HG02642 (cell line): ENCODE results near the gene NFS1.
"Not testable (repeated sequence)": the region's sequence is repeated elsewhere in the genome, so short reads cannot be mapped to it uniquely, and the experiment has no call there.

Experiments used
- ATAC-seq: cut with Tn5 transposase; IDR thresholded peaks from one replicate; pipeline ENCODE4 v1.9.1; 2021; ENCODE audit warnings: mild to moderate bottlenecking; ENCODE audit not compliant: unreplicated experiment, poor library complexity

NFS1 gene

GRCh38 chr20:35710884-35711587 lies 11.9 kb upstream of the NFS1 start:
- no peak for ATAC-seq

DNA sequence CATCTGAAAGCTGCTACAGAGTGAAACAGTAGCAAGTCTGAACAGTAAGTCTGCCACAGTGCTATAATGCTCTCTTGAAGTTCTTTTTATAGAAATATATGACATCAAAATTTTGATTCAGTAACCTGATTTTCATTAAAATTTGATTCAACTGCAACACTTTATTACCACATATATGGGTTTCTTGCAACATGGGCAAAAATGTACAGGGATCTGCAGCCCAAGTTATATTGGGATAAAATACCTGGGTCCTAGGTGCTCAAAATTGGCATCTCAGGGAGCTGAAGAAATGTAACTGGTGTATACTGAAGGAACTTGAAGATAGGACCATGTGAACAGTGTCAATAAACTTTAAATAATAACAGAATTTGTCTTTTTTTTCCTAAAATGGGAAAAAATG lies 10.9 kb upstream of the NFS1 start:
- ATAC-seq = no peak

DNA sequence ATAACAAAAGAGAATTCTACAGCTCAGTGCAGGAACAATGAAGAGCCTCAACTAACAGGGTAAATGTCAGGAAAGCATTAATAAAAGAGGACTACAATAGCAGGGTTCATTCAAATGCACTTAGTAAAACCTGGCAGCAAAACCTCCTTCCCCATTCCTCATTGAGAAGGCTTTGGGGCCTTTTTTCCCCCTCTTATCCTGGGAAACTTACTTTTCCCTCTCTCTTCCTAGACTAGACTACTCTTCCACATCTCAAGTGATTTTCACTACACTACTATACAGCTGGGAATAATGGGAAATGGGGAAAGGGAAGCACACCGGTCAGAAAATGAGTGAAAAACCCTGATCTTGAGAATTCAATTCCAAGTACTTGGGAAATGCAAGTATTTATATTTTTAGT lies 10.1 kb upstream of the NFS1 start:
- ATAC-seq = no peak

DNA sequence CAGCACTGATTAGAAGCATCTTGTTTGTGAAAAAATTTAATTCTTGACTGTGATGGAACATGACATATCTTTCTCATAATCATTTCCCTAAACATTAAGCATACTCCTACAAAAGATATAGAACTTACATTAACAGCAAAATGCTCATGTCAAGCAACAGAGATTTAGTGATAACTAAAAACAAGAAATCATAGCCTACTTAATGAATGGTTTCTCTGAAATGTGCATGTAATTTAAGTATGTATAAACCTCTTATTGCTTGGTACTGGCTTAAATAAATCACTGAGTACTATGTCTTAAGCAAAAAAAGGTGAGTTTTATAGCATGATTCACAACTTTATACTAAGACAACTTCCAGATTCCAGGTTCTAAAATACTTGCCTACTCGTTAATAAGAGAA lies 9.3 kb upstream of the NFS1 start:
- no peak for ATAC-seq

- ATAC-seq = not testable (repeated sequence)
Measured at GRCh38 chr20:35706591-35707529, 7.7 kb upstream of the NFS1 start.

GRCh38 chr20:35705894-35706293 lies 6.7 kb upstream of the NFS1 start:
- not testable (repeated sequence) for ATAC-seq

GRCh38 chr20:35704514-35705261 lies 5.5 kb upstream of the NFS1 start:
- no peak for ATAC-seq

- no peak for ATAC-seq
Measured at GRCh38 chr20:35702824-35703695, 3.9 kb upstream of the NFS1 start.

DNA sequence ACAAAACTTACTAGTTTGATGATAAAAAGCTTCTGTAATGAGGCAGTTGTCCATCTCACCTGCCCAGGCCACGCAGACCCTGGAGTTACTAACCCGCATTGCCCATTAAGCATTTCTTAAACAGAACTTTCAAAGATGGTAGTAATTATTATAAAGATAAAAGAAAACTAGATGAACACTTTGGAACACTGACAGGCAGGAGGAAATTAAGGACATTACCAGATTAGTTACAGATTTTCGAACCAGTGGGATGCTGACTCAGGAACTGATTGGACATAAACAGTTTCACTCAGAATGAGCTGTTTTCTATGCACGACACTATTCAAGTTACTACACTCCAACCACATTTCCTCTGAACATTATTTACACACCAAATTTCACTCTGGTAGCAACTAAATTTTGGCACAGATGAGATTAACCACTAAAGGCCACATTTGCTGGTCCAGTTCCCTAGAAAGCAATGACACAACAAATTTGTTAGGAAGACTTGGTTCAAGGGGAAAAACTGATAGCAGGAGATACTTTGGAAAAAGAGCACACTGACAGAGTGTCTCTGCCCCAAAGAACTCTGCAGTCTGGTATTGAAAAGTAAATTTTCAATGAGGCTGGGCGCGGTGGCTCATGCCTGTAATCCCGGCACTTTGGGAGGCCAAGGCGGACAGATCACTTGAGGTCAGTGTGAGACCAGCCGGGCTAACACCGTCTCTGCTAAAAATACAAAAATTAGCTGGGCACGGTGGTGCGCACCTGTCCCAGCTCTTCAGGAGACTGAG lies 3.1 kb upstream of the NFS1 start:
- no peak for ATAC-seq

DNA sequence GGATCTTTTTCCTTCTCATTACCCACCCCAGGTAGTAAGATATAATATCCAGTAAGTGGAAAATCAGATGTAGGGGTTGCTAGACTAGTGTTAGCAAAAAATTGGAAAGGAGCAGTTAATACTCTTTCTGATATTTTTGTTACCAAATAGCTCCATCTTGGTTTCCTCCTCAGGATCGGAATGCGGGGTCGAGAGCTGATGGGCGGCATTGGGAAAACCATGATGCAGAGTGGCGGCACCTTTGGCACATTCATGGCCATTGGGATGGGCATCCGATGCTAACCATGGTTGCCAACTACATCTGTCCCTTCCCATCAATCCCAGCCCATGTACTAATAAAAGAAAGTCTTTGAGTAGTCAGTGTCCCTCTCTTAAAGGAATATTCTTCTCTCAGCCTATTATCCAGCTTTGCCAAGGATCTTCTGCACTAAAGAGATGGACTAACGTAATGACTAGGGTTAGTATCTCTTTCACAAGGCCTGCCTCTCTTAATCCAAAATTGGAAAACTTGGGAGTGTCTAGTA lies 1.5 kb upstream of the NFS1 start:
- no peak for ATAC-seq

DNA sequence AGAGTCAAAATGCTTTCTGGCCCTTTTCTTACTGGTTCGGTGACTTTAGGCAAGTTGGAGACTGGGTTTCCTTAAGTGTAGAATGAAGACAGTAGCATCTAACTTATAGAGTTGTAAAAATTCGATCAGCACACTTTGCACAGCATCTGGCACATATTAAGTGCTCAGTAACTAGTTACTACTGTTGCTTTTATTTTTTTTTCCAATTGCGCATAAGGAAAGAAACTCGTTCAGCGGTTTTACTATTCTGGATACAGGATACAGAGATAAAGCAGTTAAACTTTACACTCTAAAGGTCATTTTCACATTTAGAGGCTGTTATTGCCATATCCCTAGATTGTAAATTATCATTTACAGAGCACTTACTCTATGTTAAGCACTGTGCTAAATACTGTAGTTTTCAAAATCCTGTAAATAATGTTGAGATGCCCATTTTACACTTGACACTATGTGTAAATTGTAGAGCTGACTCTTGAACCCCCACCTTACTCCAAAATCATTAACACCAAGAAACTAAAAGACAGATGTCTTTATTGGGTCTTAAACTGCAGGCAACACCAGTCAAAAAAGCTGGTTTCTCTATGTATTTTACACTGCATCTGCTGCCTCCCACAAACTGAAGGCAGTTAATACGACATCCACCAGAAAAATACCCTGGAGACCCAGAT lies 939 bp upstream of the NFS1 start:
- no peak for ATAC-seq

DNA sequence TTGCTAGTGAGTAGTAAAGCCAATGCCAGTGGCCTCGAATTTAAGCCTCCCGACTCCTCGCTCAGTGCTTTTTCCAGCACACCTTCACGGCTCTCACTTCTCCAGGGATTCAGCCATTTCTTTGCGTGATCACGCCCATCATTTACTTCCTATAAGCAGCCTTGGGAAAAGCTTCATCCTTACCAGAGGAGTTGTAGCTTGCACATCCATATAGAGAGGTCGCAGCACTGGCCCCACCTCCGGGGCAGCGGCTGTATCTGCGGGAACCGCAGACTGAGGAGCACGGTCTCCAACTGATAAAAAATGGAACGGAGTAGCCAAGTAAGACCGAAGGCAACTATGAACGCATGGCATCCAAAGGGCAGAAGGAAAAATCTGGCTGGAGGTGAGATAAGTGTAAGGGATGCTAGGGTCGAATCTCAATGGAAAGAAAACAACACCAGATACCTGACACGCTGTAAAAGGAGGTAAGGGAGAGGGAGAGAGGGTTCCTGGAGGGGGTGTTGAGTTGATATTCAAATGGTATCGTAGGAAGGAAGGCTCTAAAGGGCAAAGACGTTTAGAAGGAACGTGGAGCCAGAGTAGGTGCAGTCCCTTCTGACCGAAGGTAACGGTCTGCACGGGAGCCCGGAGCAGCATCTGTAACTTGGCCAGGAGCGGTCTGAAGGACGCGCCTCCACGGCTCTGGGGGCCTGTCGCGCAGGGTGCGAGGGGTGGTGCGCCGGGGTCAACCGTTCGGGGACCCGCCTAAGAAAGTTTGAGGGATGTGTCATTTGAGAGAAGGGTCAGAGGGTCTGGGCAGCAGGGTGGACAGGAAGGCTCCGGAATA lies 640 bp downstream of the NFS1 start:
- peak; percentile 41 for ATAC-seq

DNA sequence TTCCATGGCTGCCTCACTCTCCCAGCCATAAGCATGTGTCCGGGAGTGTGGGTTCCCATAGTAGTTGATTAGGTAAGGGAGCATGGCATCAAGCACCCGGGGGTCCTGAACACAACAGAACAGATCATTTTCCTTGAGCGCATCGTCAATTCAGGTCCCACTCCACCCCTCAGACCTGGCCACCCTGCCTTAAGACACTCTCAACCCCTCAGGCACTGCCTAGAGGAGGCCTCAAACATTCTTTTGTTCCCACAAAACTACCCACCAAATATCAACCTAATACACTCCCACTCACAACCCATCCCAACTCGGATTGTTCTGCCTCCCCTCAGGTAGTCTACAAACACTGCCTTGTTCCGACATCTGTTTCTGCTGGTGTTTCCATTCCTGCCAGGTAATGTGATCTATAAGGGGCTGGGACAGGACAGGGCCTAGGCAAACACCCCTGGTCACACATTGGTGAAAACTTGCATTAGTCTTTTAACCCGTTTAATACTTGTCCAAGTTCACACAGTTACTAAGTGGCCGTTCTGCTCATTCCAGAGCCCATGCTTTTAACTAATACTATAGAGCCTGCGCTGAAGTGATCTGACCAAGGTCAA lies 1.4 kb downstream of the NFS1 start:
- ATAC-seq = no peak

GRCh38 chr20:35695978-35696377 lies 3.2 kb downstream of the NFS1 start:
- no peak for ATAC-seq

DNA sequence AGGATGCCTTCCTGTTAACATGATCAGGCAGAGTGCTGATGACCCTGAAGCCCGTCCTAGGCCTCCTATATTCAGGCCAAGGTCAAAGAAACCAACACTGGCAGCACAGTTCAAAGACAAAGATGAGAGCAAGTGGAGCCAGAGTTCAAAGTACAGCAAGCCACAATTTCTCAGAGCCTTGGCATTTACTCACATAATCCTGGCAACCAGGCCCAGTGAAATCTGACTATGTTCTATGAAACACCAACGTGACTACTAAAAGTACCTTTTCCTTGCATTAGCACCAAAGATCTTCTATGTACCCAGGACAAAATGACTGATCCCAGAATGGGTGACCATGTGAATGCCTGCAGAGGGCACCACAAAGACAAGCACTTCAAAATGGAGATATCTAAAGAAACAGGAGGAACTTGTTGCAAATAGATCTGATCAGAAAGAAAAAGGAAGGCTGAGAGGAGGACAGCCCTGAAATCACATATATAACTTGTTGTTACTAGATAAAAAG lies 3.9 kb downstream of the NFS1 start:
- ATAC-seq = no peak

GRCh38 chr20:35690265-35690664 lies 8.9 kb downstream of the NFS1 start:
- no peak for ATAC-seq

DNA sequence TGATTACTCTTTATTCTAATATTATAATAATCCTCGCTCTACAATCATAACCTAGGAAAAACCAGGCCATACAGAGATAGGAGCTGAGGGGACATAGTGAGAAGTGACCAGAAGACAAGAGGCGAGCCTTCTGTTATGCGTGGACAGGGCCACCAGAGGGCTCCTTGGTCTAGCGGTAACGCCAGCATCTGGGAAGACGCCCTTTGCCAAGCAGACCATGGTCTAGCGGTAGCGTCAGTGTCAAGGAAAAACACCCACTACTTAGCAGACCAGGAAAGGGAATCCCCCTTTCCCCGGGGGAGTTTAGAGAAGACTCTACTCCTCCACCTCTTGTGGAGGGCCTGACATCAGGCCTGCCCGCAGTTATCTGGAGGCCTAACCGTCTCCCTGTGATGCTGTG lies 12.3 kb downstream of the NFS1 start:
- ATAC-seq = not testable (repeated sequence)
